ENCODE data around the gene CCSER1.

The CCSER1 gene

DNA sequence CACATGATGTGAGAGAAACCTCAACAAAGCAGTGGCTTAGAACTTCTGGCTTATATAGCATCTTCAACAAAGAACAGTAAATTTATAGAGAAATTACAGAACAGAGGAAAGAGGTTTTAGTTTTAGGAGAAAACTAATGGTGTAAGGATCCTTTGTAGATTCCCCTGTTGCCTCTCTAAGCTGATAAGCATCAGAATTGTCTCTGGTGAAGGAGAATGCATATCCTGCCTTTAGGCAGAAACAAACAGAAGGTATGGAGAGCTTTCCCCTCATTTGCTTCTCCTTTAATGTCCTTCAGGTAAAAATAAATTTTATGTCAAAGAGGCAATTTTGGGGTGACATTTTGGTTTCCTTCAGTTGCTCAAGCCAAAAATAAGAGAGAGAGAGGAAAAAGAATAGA is 625.9 kb downstream of the CCSER1 start:
- Mint-ChIP-seq H3K4me1 (ENCODE audit: low read depth) (no peaks in the 10 kb centered on the region), H3K4me3 (no peak overlapping the region), H3K9me3 (peaks cover 4% of the 10 kb centered on the region), H3K27ac (no peak overlapping the region), H3K36me3 (ENCODE audit: low read depth) (no peaks in the 10 kb centered on the region), H3K27me3 (ENCODE audit: low read depth) (no peaks in the 10 kb centered on the region)
- DNase-seq (ENCODE audit: low spot score) = no peak

GRCh38 chr4:90757534-90758060 is 630.4 kb downstream of the CCSER1 start:
- Mint-ChIP-seq H3K27ac (no peak overlapping the region), H3K4me1 (ENCODE audit: low read depth) (no peaks in the 10 kb centered on the region), H3K9me3 (peaks cover 10% of the 10 kb centered on the region), H3K27me3 (ENCODE audit: low read depth) (no peaks in the 10 kb centered on the region), H3K36me3 (ENCODE audit: low read depth) (no peaks in the 10 kb centered on the region), H3K4me3 (no peak overlapping the region)
- DNase-seq (ENCODE audit: low spot score) = no peak

GRCh38 chr4:90760059-90760458 is 632.9 kb downstream of the CCSER1 start:
- no peaks in the 10 kb centered on the region for H3K4me1 Mint-ChIP-seq (ENCODE audit: low read depth)
- H3K27me3 Mint-ChIP-seq (ENCODE audit: low read depth) = no peaks in the 10 kb centered on the region
- no peaks in the 10 kb centered on the region for H3K36me3 Mint-ChIP-seq (ENCODE audit: low read depth)
- H3K9me3 Mint-ChIP-seq = peaks cover 9% of the 10 kb centered on the region
- no peak overlapping the region for H3K4me3 Mint-ChIP-seq
- DNase-seq (ENCODE audit: low spot score) = no peak
- no peak overlapping the region for H3K27ac Mint-ChIP-seq

- H3K4me3 Mint-ChIP-seq = no peak overlapping the region
- no peak overlapping the region for H3K27ac Mint-ChIP-seq
- DNase-seq (ENCODE audit: low spot score) = no peak
These were observed 639.6 kb downstream of the CCSER1 start for GRCh38 chr4:90766837-90767236.

GRCh38 chr4:90769251-90769650 is 642.1 kb downstream of the CCSER1 start:
- Mint-ChIP-seq H3K4me3 (no peak overlapping the region), H3K9me3 (peaks cover 9% of the 10 kb centered on the region), H3K4me1 (ENCODE audit: low read depth) (no peaks in the 10 kb centered on the region)

More at GRCh38 chr4:90766837-90767236, 639.6 kb downstream of the CCSER1 start:
- no peaks in the 10 kb centered on the region for H3K27me3 Mint-ChIP-seq (ENCODE audit: low read depth)
- H3K36me3 Mint-ChIP-seq (ENCODE audit: low read depth) = no peaks in the 10 kb centered on the region
- H3K9me3 Mint-ChIP-seq = peaks cover 18% of the 10 kb centered on the region
- H3K4me1 Mint-ChIP-seq (ENCODE audit: low read depth) = no peaks in the 10 kb centered on the region

DNA sequence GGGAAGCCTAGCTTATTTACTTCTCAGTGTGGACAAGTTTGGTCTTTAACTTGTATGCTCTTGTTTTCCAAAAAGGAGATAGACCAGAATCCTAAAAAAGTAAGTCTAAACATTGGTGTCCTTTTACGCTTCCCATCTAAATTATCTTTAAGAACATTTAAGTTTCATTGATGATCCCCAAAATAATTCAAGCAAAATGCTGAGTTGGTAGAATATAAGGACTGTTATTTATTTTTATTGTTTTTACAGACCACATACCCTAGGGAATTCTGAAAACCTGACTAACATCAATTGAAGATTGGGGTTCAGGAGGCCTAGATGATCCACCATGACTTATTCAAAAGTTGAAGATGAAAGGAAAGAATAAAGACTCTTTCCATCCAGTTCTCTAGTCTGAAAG is 653.0 kb downstream of the CCSER1 start:
- Mint-ChIP-seq H3K27me3 (ENCODE audit: low read depth) (no peaks in the 10 kb centered on the region), H3K9me3 (peaks cover 8% of the 10 kb centered on the region), H3K27ac (no peak overlapping the region), H3K36me3 (ENCODE audit: low read depth) (no peaks in the 10 kb centered on the region), H3K4me3 (no peak overlapping the region), H3K4me1 (ENCODE audit: low read depth) (no peaks in the 10 kb centered on the region)
- DNase-seq (ENCODE audit: low spot score) = no peak

More at GRCh38 chr4:90769251-90769650, 642.1 kb downstream of the CCSER1 start:
- Mint-ChIP-seq H3K36me3 (ENCODE audit: low read depth) (no peaks in the 10 kb centered on the region), H3K27ac (no peak overlapping the region), H3K27me3 (ENCODE audit: low read depth) (no peaks in the 10 kb centered on the region)
- DNase-seq (ENCODE audit: low spot score) = no peak

DNA sequence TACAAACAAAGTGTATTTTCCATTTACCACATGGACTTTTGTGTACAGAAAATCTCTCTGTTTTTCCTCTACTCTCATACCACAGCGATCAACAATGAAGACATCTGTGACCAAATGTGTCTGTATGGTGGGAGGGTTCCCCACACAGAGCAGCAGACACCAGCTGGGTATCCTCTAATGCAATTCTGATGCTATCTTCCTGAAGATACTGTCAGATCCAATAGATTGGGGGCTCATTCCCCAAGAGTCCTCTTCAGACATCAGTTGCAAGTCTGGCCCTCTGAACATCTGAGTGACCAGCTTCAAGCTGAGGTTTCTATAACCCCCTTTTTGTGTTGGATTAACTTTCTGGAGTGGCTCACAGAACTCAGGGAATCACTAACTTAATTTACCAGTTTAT is 659.4 kb downstream of the CCSER1 start:
- Mint-ChIP-seq H3K4me1 (ENCODE audit: low read depth) (no peaks in the 10 kb centered on the region), H3K27me3 (ENCODE audit: low read depth) (no peaks in the 10 kb centered on the region), H3K27ac (no peak overlapping the region), H3K4me3 (no peak overlapping the region), H3K36me3 (ENCODE audit: low read depth) (no peaks in the 10 kb centered on the region), H3K9me3 (peaks cover 11% of the 10 kb centered on the region)
- DNase-seq (ENCODE audit: low spot score) = no peak

- Mint-ChIP-seq H3K4me1 (ENCODE audit: low read depth) (no peaks in the 10 kb centered on the region), H3K27me3 (ENCODE audit: low read depth) (no peaks in the 10 kb centered on the region), H3K27ac (no peak overlapping the region), H3K36me3 (ENCODE audit: low read depth) (no peaks in the 10 kb centered on the region), H3K4me3 (no peak overlapping the region), H3K9me3 (peaks cover 13% of the 10 kb centered on the region)
- no peak for DNase-seq (ENCODE audit: low spot score)
These were observed 665.5 kb downstream of the CCSER1 start for GRCh38 chr4:90792696-90793095.

- Mint-ChIP-seq H3K27me3 (ENCODE audit: low read depth) (no peaks in the 10 kb centered on the region), H3K9me3 (peaks cover 35% of the 10 kb centered on the region), H3K4me3 (no peak overlapping the region), H3K36me3 (ENCODE audit: low read depth) (no peaks in the 10 kb centered on the region), H3K27ac (no peak overlapping the region), H3K4me1 (ENCODE audit: low read depth) (no peaks in the 10 kb centered on the region)
- no peak for DNase-seq (ENCODE audit: low spot score)
These were observed 671.8 kb downstream of the CCSER1 start for GRCh38 chr4:90798948-90799347.

GRCh38 chr4:90799895-90800294 is 672.7 kb downstream of the CCSER1 start:
- no peak for DNase-seq (ENCODE audit: low spot score)
- no peaks in the 10 kb centered on the region for H3K36me3 Mint-ChIP-seq (ENCODE audit: low read depth)
- H3K4me1 Mint-ChIP-seq (ENCODE audit: low read depth) = no peaks in the 10 kb centered on the region

DNA sequence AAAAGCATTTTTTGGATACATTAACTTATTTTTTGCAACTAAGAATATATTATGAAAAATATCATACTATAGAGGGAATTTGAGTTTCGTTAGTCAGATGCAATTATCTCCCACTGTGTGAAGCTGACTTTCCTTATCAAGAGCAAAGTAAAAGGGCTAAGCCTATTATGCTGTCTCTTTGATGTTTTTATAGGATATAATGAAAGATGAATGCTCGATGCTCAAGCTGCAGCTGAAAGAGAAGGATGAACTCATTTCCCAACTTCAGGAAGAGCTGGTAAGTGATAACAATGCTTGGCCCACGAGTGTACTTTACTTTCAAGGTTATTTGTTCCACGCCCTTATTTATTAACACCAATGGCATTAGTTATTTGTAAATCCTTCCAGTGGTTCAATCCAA is 688.4 kb downstream of the CCSER1 start:
- H3K4me3 Mint-ChIP-seq = no peak overlapping the region
- no peaks in the 10 kb centered on the region for H3K4me1 Mint-ChIP-seq (ENCODE audit: low read depth)
- no peak overlapping the region for H3K27ac Mint-ChIP-seq
- no peaks in the 10 kb centered on the region for H3K27me3 Mint-ChIP-seq (ENCODE audit: low read depth)
- no peaks in the 10 kb centered on the region for H3K36me3 Mint-ChIP-seq (ENCODE audit: low read depth)
- DNase-seq (ENCODE audit: low spot score) = no peak
- H3K9me3 Mint-ChIP-seq = peaks cover 39% of the 10 kb centered on the region

More at GRCh38 chr4:90799895-90800294, 672.7 kb downstream of the CCSER1 start:
- Mint-ChIP-seq H3K4me3 (no peak overlapping the region), H3K9me3 (peaks cover 35% of the 10 kb centered on the region), H3K27me3 (ENCODE audit: low read depth) (no peaks in the 10 kb centered on the region), H3K27ac (no peak overlapping the region)

DNA sequence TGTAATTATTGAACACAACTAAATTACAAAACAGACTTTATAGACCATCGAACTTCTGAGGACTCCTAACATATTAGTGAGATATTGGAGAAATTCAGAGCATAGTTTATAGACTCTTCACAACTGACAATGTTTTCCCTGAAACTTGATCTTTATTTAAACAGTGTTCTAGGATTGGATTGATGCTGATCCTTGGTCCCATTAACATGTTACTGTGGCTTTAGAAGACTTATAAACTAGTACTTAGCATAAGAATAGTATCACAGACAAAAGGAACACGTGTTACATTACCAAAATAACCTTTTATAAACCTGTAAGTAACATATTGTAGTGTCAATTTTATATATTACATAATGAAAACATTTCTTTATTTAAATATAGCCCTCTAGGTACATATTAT is 689.6 kb downstream of the CCSER1 start:
- DNase-seq (ENCODE audit: low spot score) = no peak
- no peaks in the 10 kb centered on the region for H3K27me3 Mint-ChIP-seq (ENCODE audit: low read depth)

DNA sequence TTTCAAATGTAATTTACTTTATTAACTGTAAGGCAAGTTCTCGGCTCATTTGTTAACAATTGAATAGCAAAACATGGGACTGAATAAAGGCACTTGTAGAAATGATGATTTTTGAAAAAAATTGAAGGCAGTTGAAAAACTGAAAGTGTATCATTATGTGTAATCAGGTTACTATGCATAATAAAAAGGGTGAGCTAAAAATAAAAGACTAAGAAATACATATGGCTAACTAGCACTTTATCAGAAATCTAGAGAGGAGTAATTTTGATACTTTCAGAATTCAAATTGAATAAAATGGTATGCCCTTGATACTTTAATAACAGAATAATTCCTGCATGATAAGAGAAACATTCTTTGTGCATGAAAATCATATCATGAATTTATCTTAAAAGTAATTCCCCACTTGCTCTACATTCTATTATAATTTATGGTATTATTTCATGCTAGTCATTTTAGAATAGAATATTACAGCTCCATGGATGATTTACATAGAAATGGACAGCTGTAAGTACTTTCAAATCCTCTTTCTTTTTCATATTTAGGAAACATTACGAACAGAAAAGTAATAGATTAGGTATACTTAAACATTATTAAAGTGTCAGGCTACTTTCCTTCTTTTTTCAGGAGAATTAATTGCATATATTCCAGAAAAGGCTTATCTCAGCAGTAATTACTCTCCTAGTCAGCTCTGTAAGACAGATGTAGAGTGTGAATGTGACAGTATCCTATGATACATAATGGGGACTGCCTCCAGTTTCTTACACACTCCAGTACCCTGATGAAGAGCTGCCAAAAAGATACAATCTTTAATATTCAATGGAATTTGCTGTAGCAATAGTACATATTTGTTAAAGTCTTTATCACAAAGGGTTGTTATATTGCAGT is 697.3 kb downstream of the CCSER1 start:
- H3K36me3 Mint-ChIP-seq (ENCODE audit: low read depth) = no peaks in the 10 kb centered on the region
- H3K9me3 Mint-ChIP-seq = peaks cover 7% of the 10 kb centered on the region
- no peaks in the 10 kb centered on the region for H3K4me1 Mint-ChIP-seq (ENCODE audit: low read depth)
- H3K27me3 Mint-ChIP-seq (ENCODE audit: low read depth) = no peaks in the 10 kb centered on the region
- DNase-seq (ENCODE audit: low spot score) = no peak
- no peak overlapping the region for H3K4me3 Mint-ChIP-seq
- no peak overlapping the region for H3K27ac Mint-ChIP-seq

More for the DNA sequence above, 689.6 kb downstream of the CCSER1 start:
- Mint-ChIP-seq H3K9me3 (peaks cover 34% of the 10 kb centered on the region), H3K4me3 (no peak overlapping the region), H3K4me1 (ENCODE audit: low read depth) (no peaks in the 10 kb centered on the region), H3K36me3 (ENCODE audit: low read depth) (no peaks in the 10 kb centered on the region), H3K27ac (no peak overlapping the region)

DNA sequence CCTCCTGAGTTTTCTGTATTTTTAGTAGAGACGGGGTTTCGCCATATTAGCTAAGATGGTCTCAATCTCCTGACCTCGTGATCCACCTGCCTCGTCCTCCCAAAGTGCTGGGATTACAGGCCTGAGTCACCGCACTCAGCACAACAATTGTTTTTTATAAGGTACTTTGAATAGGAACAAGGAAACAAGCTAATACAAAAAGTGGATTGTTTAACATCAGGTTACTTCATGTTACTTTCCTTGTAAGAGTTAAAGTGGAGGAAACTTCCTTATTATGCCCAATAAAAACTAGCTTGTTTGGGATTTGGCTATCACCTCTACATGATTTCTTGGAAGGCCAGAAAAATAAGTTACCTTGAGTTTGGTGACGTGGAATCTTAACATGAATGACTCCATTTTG is 698.7 kb downstream of the CCSER1 start:
- DNase-seq (ENCODE audit: low spot score) = no peak
- Mint-ChIP-seq H3K36me3 (ENCODE audit: low read depth) (no peaks in the 10 kb centered on the region), H3K27me3 (ENCODE audit: low read depth) (no peaks in the 10 kb centered on the region), H3K4me3 (no peak overlapping the region), H3K27ac (no peak overlapping the region), H3K4me1 (ENCODE audit: low read depth) (no peaks in the 10 kb centered on the region), H3K9me3 (peaks cover 7% of the 10 kb centered on the region)
